ENCODE measurements around the gene KRT32. TPM values are rescaled to one million over a fixed set of nuclear protein-coding genes. Genes with fewer than 3 reads are reported as not detected.

Gene KRT32
- total RNA-seq, 1 donor from 2014 or later: not detected

- H4K20me1 ChIP-seq (ENCODE audit: low read depth): no peaks in the 10 kb centered on the region
- H3F3A ChIP-seq (ENCODE audit: low read depth): peaks cover 5% of the 10 kb centered on the region
- no peaks in the 10 kb centered on the region for H3K36me3 ChIP-seq
- H2AFZ ChIP-seq (replicated peaks): peak overlapping the region; percentile 51
- H3K4me1 ChIP-seq: peaks cover 14% of the 10 kb centered on the region
- H3K27me3 Mint-ChIP-seq (ENCODE audit: insufficient read depth, low read depth): peaks cover 8% of the 10 kb centered on the region
- H3K9me3 ChIP-seq (ENCODE audit: low read depth): no peaks in the 10 kb centered on the region
- no peak overlapping the region for H3K27ac Mint-ChIP-seq
- H3K9ac ChIP-seq: no peak overlapping the region
- peaks cover 5% of the 10 kb centered on the region for H3K4me1 Mint-ChIP-seq
- no peak overlapping the region for H3K4me3 Mint-ChIP-seq
- no peaks in the 10 kb centered on the region for H3K36me3 Mint-ChIP-seq
- DNase-seq (ENCODE audit: low spot score): peak; percentile 61
- no peak overlapping the region for H3K4me2 ChIP-seq
- H3K27ac ChIP-seq: no peak overlapping the region
- no peaks in the 10 kb centered on the region for H3K79me2 ChIP-seq (ENCODE audit: low read depth)
- TF ChIP-seq EZH2 (IDR thresholded peaks at IDR 0.05): no peak
- peak; percentile 66 for TF ChIP-seq CTCF (IDR thresholded peaks at IDR 0.05)
- H3K4me3 ChIP-seq: no peak overlapping the region
- no peaks in the 10 kb centered on the region for H3K27me3 ChIP-seq
- peaks cover 3% of the 10 kb centered on the region for H3K9me3 Mint-ChIP-seq
These were observed 19.8 kb upstream of the KRT32 start for GRCh38 chr17:41486809-41487530.

GRCh38 chr17:41486316-41486715 is 19.1 kb upstream of the KRT32 start:
- Histone ChIP-seq H3K36me3 (no peaks in the 10 kb centered on the region), H3K4me2 (no peak overlapping the region), H3K27me3 (no peaks in the 10 kb centered on the region), H3F3A (ENCODE audit: low read depth) (peaks cover 5% of the 10 kb centered on the region), H3K4me3 (no peak overlapping the region), H3K27ac (no peak overlapping the region), H3K9me3 (ENCODE audit: low read depth) (no peaks in the 10 kb centered on the region), H3K4me1 (peaks cover 14% of the 10 kb centered on the region), H3K79me2 (ENCODE audit: low read depth) (no peaks in the 10 kb centered on the region), H2AFZ (replicated peaks) (no peak overlapping the region), H4K20me1 (ENCODE audit: low read depth) (no peaks in the 10 kb centered on the region), H3K9ac (no peak overlapping the region)
- no peak overlapping the region for H3K27ac Mint-ChIP-seq
- DNase-seq (ENCODE audit: low spot score): no peak
- H3K36me3 Mint-ChIP-seq: no peaks in the 10 kb centered on the region
- H3K4me1 Mint-ChIP-seq: peaks cover 5% of the 10 kb centered on the region
- H3K9me3 Mint-ChIP-seq: peaks cover 3% of the 10 kb centered on the region
- peak overlapping the region; percentile 68 for H3K4me3 Mint-ChIP-seq
- H3K27me3 Mint-ChIP-seq (ENCODE audit: insufficient read depth, low read depth): peaks cover 8% of the 10 kb centered on the region
- TF ChIP-seq EZH2 (IDR thresholded peaks at IDR 0.05) (no peak), EZH2phosphoT487 (IDR thresholded peaks at IDR 0.05) (no peak), CTCF (IDR thresholded peaks at IDR 0.05) (no peak)

- Histone ChIP-seq H3F3A (ENCODE audit: low read depth) (peaks cover 5% of the 10 kb centered on the region), H3K36me3 (no peaks in the 10 kb centered on the region), H3K4me3 (no peak overlapping the region), H3K9me3 (ENCODE audit: low read depth) (no peaks in the 10 kb centered on the region), H3K9ac (no peak overlapping the region), H2AFZ (replicated peaks) (no peak overlapping the region), H3K27ac (no peak overlapping the region), H4K20me1 (ENCODE audit: low read depth) (no peaks in the 10 kb centered on the region), H3K79me2 (ENCODE audit: low read depth) (no peaks in the 10 kb centered on the region), H3K4me1 (peaks cover 14% of the 10 kb centered on the region), H3K4me2 (no peak overlapping the region), H3K27me3 (no peaks in the 10 kb centered on the region)
- TF ChIP-seq CTCF (IDR thresholded peaks at IDR 0.05) (no peak), EZH2phosphoT487 (IDR thresholded peaks at IDR 0.05) (no peak), EZH2 (IDR thresholded peaks at IDR 0.05) (no peak)
- peaks cover 5% of the 10 kb centered on the region for H3K4me1 Mint-ChIP-seq
- peaks cover 5% of the 10 kb centered on the region for H3K9me3 Mint-ChIP-seq
- H3K27me3 Mint-ChIP-seq (ENCODE audit: insufficient read depth, low read depth): peaks cover 8% of the 10 kb centered on the region
- no peak for DNase-seq (ENCODE audit: low spot score)
- no peak overlapping the region for H3K4me3 Mint-ChIP-seq
- H3K36me3 Mint-ChIP-seq: no peaks in the 10 kb centered on the region
- peak overlapping the region; percentile 4 for H3K27ac Mint-ChIP-seq
These were observed 18.0 kb upstream of the KRT32 start for GRCh38 chr17:41484920-41485904.
